DOHH2 (cell line): ENCODE results near the gene POU5F2.

ENCODE experiments used
- CTCF ChIP-seq: fragments of 200-600 bp; sonication (generic); IDR thresholded peaks from one replicate; pipeline ENCODE4 v1.5.1; 2014; ENCODE audit warnings: antibody characterized with exemption, mild to moderate bottlenecking, low read depth, low read length; ENCODE audit not compliant: poor library complexity, severe bottlenecking
- EZH2phosphoT487 ChIP-seq: fragments of 200-600 bp; sonication (generic); IDR thresholded peaks from 2 replicates; pipeline ENCODE4 v1.6.1; 2017; ENCODE audit warnings: borderline replicate concordance, mild to moderate bottlenecking, antibody characterized with exemption, low read length, moderate library complexity, mixed read lengths

DNA sequence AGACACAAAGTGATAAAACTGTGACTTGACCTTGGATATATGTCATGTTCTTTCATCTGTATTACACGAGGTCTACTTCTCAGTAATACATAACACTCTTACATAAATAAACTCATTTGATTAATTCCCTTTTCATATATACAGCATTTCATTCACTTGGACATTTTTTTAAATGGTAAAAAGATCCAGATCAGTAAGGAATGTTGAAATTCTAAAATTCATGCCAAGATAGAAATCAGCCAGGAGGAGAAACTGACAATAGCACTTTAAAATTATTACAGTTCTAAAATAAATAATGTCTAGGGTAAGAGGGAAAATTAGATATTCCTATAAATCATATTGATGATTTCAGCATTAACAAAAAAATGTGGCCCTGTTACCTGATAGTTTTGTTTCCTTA lies 46.2 kb upstream of the POU5F2 start:
- TF ChIP-seq EZH2phosphoT487 (no peak), CTCF (no peak)
